Keratinocyte (primary cell): ENCODE results near the gene FGD4. TPM values are rescaled to one million over a fixed set of nuclear protein-coding genes. Genes with fewer than 3 reads are reported as not detected.

Experiments
- DNase-seq: peaks from one replicate; pipeline ENCODE4 v3.0.0-alpha.2; 2011; ENCODE audit warnings: low read depth, missing footprints, low spot score
- FAIRE-seq: peaks from 2 replicates; lab custom pipeline; 2011; peaks lifted over from hg19 to GRCh38; lab: Jason Lieb, UNC
- H2AFZ ChIP-seq: 2 replicates; pipeline ENCODE4 v1.6.0; 2012; ENCODE audit warnings: low read length, control low read depth, inconsistent platforms; ENCODE audit not compliant: control insufficient read depth
- H3K27ac ChIP-seq: 2 replicates; pipeline ENCODE4 v1.5.1; 2011; ENCODE audit warnings: low read length; ENCODE audit not compliant: control insufficient read depth, insufficient read depth
- H3K27me3 ChIP-seq: 3 replicates; pipeline ENCODE4 v1.6.0; 2011; ENCODE audit warnings: low read length; ENCODE audit not compliant: control insufficient read depth, insufficient read depth; ENCODE audit errors: extremely low read depth
- H3K36me3 ChIP-seq, 2 experiments: 2 replicates in 1 of 2; 3 replicates in 1 of 2; pipeline ENCODE4 v1.5.1; 2011; ENCODE audit warnings: low read length in 2 of 2, mild to moderate bottlenecking in 1 of 2; ENCODE audit not compliant: control insufficient read depth in 2 of 2, insufficient read depth in 2 of 2; ENCODE audit errors: extremely low read depth in 1 of 2
- H3K4me1 ChIP-seq: 3 replicates; pipeline ENCODE4 v1.5.1; 2011; ENCODE audit warnings: low read length; ENCODE audit not compliant: control insufficient read depth, insufficient read depth; ENCODE audit errors: extremely low read depth
- H3K4me2 ChIP-seq: 3 replicates; pipeline ENCODE4 v1.6.0; 2011; ENCODE audit warnings: low read depth, low read length; ENCODE audit not compliant: control insufficient read depth, insufficient read depth; ENCODE audit errors: extremely low read depth
- H3K4me3 ChIP-seq, 3 experiments: fragments of 200-600 bp in 1 of 3; sonication (generic) in 1 of 3; 2 replicates in 2 of 3; 3 replicates in 1 of 3; pipeline ENCODE4 v1.5.1; 2011 to 2016; ENCODE audit warnings: low read length in 3 of 3, mild to moderate bottlenecking in 3 of 3, control low read depth in 2 of 3, inconsistent platforms in 1 of 3, low read depth in 1 of 3, mixed read lengths in 1 of 3, mixed run types in 1 of 3, moderate library complexity in 1 of 3; ENCODE audit not compliant: control insufficient read depth in 2 of 3, insufficient read depth in 2 of 3; ENCODE audit errors: extremely low read depth in 1 of 3
- H3K79me2 ChIP-seq: 2 replicates; pipeline ENCODE4 v1.6.0; 2012; ENCODE audit warnings: low read length; ENCODE audit not compliant: control insufficient read depth, insufficient read depth
- H3K9ac ChIP-seq: 3 replicates; pipeline ENCODE4 v1.6.0; 2011; ENCODE audit warnings: low read length; ENCODE audit not compliant: control insufficient read depth, insufficient read depth; ENCODE audit errors: extremely low read depth
- H3K9me1 ChIP-seq: 3 replicates; pipeline ENCODE4 v1.6.0; 2011; ENCODE audit warnings: low read length; ENCODE audit not compliant: control insufficient read depth, insufficient read depth; ENCODE audit errors: extremely low read depth
- H3K9me3 ChIP-seq: 2 replicates; pipeline ENCODE4 v1.5.1; 2012; ENCODE audit warnings: low read depth, low read length; ENCODE audit not compliant: control insufficient read depth
- H4K20me1 ChIP-seq: 3 replicates; pipeline ENCODE4 v1.6.0; 2011; ENCODE audit warnings: low read length; ENCODE audit not compliant: control insufficient read depth, insufficient read depth; ENCODE audit errors: extremely low read depth
- EZH2 ChIP-seq: IDR thresholded peaks from one replicate; pipeline ENCODE4 v1.6.1; 2012; ENCODE audit warnings: inconsistent platforms, mild to moderate bottlenecking, low read length, moderate library complexity
- dilution Hi-C: fragments of 300-500 bp; cut with MboI; formaldehyde crosslinking; loops from one replicate; pipeline ENCODE4 v1.7.0; 2020; ENCODE audit warnings: low sequenced_read_pairs; ENCODE audit not compliant: extremely low pct_ligation_motif_present
- polyA plus RNA-seq, 5 experiments: library from polyadenylated mRNA; depleted of rRNA in 3 of 5; stranded (reverse) in 3 of 5; stranded (forward) in 1 of 5; unstranded in 1 of 5; fragments of >200 nt; gene quantifications; 1 replicate in 1 of 5; 2 replicates in 3 of 5; 3 replicates in 1 of 5; pipeline versions ENCODE4 v1.2.1 to v1.2.3, GENCODE V29; 2011 to 2012; ENCODE audit warnings: missing spikeins in 2 of 5, low read depth in 1 of 5, low replicate concordance in 1 of 5
- TF ChIP-seq, protein P1 (sequence below), 3 experiments: IDR thresholded peaks in 1 of 3; conservative IDR thresholded peaks in 1 of 3; optimal IDR thresholded peaks in 1 of 3; 2 replicates in 2 of 3; 3 replicates in 1 of 3; pipeline versions ENCODE3 to v1.5.1; 2011; ENCODE audit warnings: low read length in 3 of 3, mild to moderate bottlenecking in 3 of 3, moderate library complexity in 2 of 3, control low read depth in 1 of 3, inconsistent platforms in 1 of 3; ENCODE audit not compliant: insufficient read depth in 2 of 3; ENCODE audit errors: extremely low read depth in 1 of 3

FGD4 gene
- polyA plus RNA-seq, 1 donor (not counting 4 experiments of a cell fraction or from before 2014, with no cell fraction given), result 10.5 TPM

DNA sequence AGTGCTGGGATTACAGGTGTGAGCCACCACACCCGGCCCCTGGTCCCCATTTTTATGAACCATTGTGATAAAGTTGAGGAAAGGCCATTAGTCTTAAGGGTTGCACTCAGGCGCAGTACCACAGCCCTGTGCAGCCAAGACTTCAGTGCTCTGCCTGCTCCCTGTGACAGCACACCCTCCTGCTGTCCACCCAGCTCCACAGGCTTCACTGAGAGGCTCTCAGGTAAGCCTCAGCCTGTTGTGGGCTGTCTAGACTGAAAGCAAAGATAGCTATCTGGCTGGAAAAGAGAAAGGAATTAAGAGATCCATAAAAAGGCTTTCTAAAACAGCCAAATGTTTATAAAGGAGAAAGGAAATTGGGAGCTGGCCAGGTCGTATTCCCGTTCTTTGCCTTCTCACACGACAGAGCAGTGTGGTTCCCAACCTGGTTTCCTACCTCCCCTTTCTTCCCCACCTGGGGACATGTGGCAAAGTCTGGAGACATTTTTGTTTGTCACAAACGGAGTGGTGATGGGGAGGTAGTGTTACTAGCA is 260.6 kb downstream of the FGD4 start:
- no peaks in the 10 kb centered on the region for H4K20me1 ChIP-seq
- no peaks in the 10 kb centered on the region for H3K36me3 ChIP-seq
- H3K4me3 ChIP-seq, result no peak overlapping the region
- no peak overlapping the region for H3K4me2 ChIP-seq
- H3K4me1 ChIP-seq, result no peaks in the 10 kb centered on the region
- dilution Hi-C loops, result no loop called here
- H3K27me3 ChIP-seq, result no peaks in the 10 kb centered on the region
- TF ChIP-seq EZH2, result no peak
- TF ChIP-seq, protein P1, sequence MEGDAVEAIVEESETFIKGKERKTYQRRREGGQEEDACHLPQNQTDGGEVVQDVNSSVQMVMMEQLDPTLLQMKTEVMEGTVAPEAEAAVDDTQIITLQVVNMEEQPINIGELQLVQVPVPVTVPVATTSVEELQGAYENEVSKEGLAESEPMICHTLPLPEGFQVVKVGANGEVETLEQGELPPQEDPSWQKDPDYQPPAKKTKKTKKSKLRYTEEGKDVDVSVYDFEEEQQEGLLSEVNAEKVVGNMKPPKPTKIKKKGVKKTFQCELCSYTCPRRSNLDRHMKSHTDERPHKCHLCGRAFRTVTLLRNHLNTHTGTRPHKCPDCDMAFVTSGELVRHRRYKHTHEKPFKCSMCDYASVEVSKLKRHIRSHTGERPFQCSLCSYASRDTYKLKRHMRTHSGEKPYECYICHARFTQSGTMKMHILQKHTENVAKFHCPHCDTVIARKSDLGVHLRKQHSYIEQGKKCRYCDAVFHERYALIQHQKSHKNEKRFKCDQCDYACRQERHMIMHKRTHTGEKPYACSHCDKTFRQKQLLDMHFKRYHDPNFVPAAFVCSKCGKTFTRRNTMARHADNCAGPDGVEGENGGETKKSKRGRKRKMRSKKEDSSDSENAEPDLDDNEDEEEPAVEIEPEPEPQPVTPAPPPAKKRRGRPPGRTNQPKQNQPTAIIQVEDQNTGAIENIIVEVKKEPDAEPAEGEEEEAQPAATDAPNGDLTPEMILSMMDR (optimal IDR thresholded peaks at IDR 0.05 in 1 of 3, IDR thresholded peaks at IDR 0.05 in 1 of 3, conservative IDR thresholded peaks at IDR 0.05 in 1 of 3; ENCODE audit: extremely low read depth in 1 of 3, insufficient read depth in 2 of 3, low read length in 3 of 3), result no peak
- H2AFZ ChIP-seq, result no peak overlapping the region
- no peaks in the 10 kb centered on the region for H3K9me3 ChIP-seq
- no peak overlapping the region for H3K27ac ChIP-seq
- H3K9me1 ChIP-seq, result no peaks in the 10 kb centered on the region
- FAIRE-seq (no peak), DNase-seq (no peak)
- no peaks in the 10 kb centered on the region for H3K79me2 ChIP-seq
- no peak overlapping the region for H3K9ac ChIP-seq

DNA sequence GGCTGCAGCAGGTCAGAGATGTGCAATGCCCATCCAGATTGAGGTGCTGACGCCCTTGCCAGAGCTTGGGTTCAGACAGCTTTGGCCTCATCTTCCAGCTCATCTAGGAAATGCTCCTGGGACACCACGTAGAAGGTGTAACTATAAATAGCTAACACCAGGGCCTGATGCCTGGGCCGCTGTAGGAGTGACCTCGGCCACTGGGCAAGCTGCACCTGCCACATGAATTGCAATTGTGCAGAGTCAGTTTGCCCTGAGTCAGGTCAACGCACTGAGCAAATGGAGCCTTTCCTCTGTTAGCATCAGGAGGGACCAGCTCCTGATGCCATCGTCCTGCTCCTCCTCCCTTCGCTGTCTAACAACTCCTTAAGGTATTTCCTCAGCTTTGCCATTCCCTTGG is 262.3 kb downstream of the FGD4 start:
- H4K20me1 ChIP-seq, result no peaks in the 10 kb centered on the region
- DNase-seq (no peak), FAIRE-seq (no peak)
- dilution Hi-C loops, result no loop called here
- no peaks in the 10 kb centered on the region for H3K9me3 ChIP-seq
- no peaks in the 10 kb centered on the region for H3K79me2 ChIP-seq
- H3K4me2 ChIP-seq, result no peak overlapping the region
- TF ChIP-seq, protein P1 (optimal IDR thresholded peaks at IDR 0.05 in 1 of 3, IDR thresholded peaks at IDR 0.05 in 1 of 3, conservative IDR thresholded peaks at IDR 0.05 in 1 of 3; ENCODE audit: extremely low read depth in 1 of 3, insufficient read depth in 2 of 3, low read length in 3 of 3), result no peak
- no peak for TF ChIP-seq EZH2
- no peak overlapping the region for H3K27ac ChIP-seq
- no peaks in the 10 kb centered on the region for H3K27me3 ChIP-seq
- H2AFZ ChIP-seq, result no peak overlapping the region
- no peaks in the 10 kb centered on the region for H3K9me1 ChIP-seq
- no peaks in the 10 kb centered on the region for H3K36me3 ChIP-seq
- no peak overlapping the region for H3K9ac ChIP-seq
- H3K4me1 ChIP-seq, result no peaks in the 10 kb centered on the region
- H3K4me3 ChIP-seq, result no peak overlapping the region
